Measurements from ENCODE around the gene RND2.

- TF ChIP-seq CTCF (conservative IDR thresholded peaks at IDR 0.05 in 1 of 2, IDR thresholded peaks at IDR 0.05 in 1 of 2; ENCODE audit: extremely low read depth in 1 of 2, insufficient read depth in 1 of 2, low read depth in 1 of 2, low read length in 2 of 2) (no peak), EZH2 (IDR thresholded peaks at IDR 0.05; ENCODE audit: borderline replicate concordance, low read length) (no peak)
These were observed 10.9 kb upstream of the RND2 start for GRCh38 chr17:43014020-43014648.

All from mammary epithelial cell (primary cell).